Prostate gland (tissue), 2 donors: Measurements from ENCODE around the gene ICA1.

Experiments
- CTCF ChIP-seq, 4 experiments: fragments of 200-600 bp in 2 of 4; fragments of 450-650 bp in 2 of 4; sonication (generic) in 2 of 4; IDR thresholded peaks; 1 replicate in 3 of 4; 2 replicates in 1 of 4; pipeline ENCODE4 v1.5.1; 2016 to 2019; ENCODE audit warnings: antibody characterized with exemption in 4 of 4, mild to moderate bottlenecking in 2 of 4, moderate library complexity in 2 of 4
- POLR2A ChIP-seq: fragments of 450-650 bp; IDR thresholded peaks from one replicate; pipeline ENCODE4 v1.6.1; 2016; ENCODE audit warnings: antibody characterized with exemption, mild to moderate bottlenecking
- POLR2AphosphoS5 ChIP-seq: sonication (generic); formaldehyde crosslinking; IDR thresholded peaks from one replicate; pipeline ENCODE4 v1.6.1; 2017; ENCODE audit warnings: antibody characterized with exemption

- TF ChIP-seq CTCF (IDR thresholded peaks at IDR 0.05) (no peak), POLR2A (no peak), POLR2AphosphoS5 (no peak)
Measured at GRCh38 chr7:8149222-8149621, 112.7 kb downstream of the ICA1 start.
